K562 (cell line): ENCODE data around the gene USPL1. TPM values are rescaled to one million over a fixed set of nuclear protein-coding genes. Genes with fewer than 3 reads are reported as not detected.
A peak's percentile ranks its signal among the peaks of the same experiment; 100 is the strongest.

Source experiments
- BCOR ChIP-seq: fragments of 450-650 bp; IDR thresholded peaks from 2 replicates; pipeline ENCODE4 v1.6.1; 2016
- CBFA2T3 ChIP-seq: fragments of 450-650 bp; IDR thresholded peaks from 2 replicates; pipeline ENCODE4 v1.6.1; 2017
- CXXC5 ChIP-seq: fragments of 250-450 bp; sonication (Bioruptor Pico); IDR thresholded peaks from 2 replicates; pipeline ENCODE4 v1.8.0; 2022; ENCODE audit warnings: inconsistent platforms, mild to moderate bottlenecking, moderate library complexity
- DIDO1 ChIP-seq: fragments of 450-650 bp; IDR thresholded peaks from 2 replicates; pipeline ENCODE4 v1.6.1; 2016; ENCODE audit warnings: low read depth, missing biosample characterization, missing genetic modification characterization
- GATA2 ChIP-seq: sonication (generic); formaldehyde crosslinking; IDR thresholded peaks from 2 replicates; pipeline ENCODE4 v1.4.0; 2020; ENCODE audit warnings: mild to moderate bottlenecking, missing genetic modification reagents
- GATAD2B ChIP-seq: fragments of 450-650 bp; IDR thresholded peaks from 2 replicates; pipeline ENCODE4 v1.6.1; 2017; ENCODE audit warnings: mild to moderate bottlenecking, borderline replicate concordance
- HCFC1 ChIP-seq: IDR thresholded peaks from 2 replicates; pipeline ENCODE4 v1.6.1; 2012; ENCODE audit warnings: low read depth, low read length, improper control_type of control experiment
- KDM2B ChIP-seq: fragments of 250-450 bp; sonication (Bioruptor Pico); IDR thresholded peaks from 2 replicates; pipeline ENCODE4 v1.8.0; 2021; ENCODE audit warnings: mild to moderate bottlenecking, moderate library complexity
- KDM5B ChIP-seq: fragments of 200-600 bp; sonication (generic); IDR thresholded peaks from 2 replicates; pipeline ENCODE4 v1.6.1; 2012; ENCODE audit warnings: low read depth, mild to moderate bottlenecking, moderate library complexity, low read length, control low read depth, inconsistent platforms; ENCODE audit not compliant: insufficient replicate concordance
- LEF1 ChIP-seq: fragments of 450-650 bp; IDR thresholded peaks from 2 replicates; pipeline ENCODE4 v1.6.1; 2016; ENCODE audit warnings: mild to moderate bottlenecking
- NCOR1 ChIP-seq: fragments of 450-650 bp; IDR thresholded peaks from 2 replicates; pipeline ENCODE4 v1.6.1; 2016; ENCODE audit warnings: mild to moderate bottlenecking, moderate library complexity
- PKNOX1 ChIP-seq: fragments of 450-650 bp; IDR thresholded peaks from 2 replicates; pipeline ENCODE4 v1.6.1; 2016
- SETDB1 ChIP-seq: IDR thresholded peaks from one replicate; pipeline ENCODE4 v1.6.1; 2012; ENCODE audit warnings: low read length, control low read depth, inconsistent platforms
- VEZF1 ChIP-seq: fragments of 200-800 bp; sonication (Bioruptor generic); IDR thresholded peaks from 2 replicates; pipeline ENCODE4 v1.6.1; 2017; ENCODE audit warnings: missing genetic modification characterization, missing compliant biosample characterization
- ZBTB5 ChIP-seq: fragments of 450-650 bp; IDR thresholded peaks from 2 replicates; pipeline ENCODE4 v1.6.1; 2017; ENCODE audit warnings: antibody characterized with exemption
- ZEB2 ChIP-seq: fragments of 450-650 bp; IDR thresholded peaks from 2 replicates; pipeline ENCODE4 v1.6.1; 2016
- ZNF12 ChIP-seq: sonication (generic); formaldehyde crosslinking; IDR thresholded peaks from 2 replicates; pipeline ENCODE4 v1.4.0; 2020; ENCODE audit warnings: mild to moderate bottlenecking, missing genetic modification reagents
- ZNF445 ChIP-seq: fragments of 250-450 bp; sonication (Bioruptor Pico); IDR thresholded peaks from 2 replicates; pipeline ENCODE4 v1.4.0; 2020; ENCODE audit warnings: low read depth, mild to moderate bottlenecking, moderate library complexity
- ZSCAN29 ChIP-seq: fragments of 450-650 bp; IDR thresholded peaks from 2 replicates; pipeline ENCODE4 v1.6.1; 2017
- polyA plus RNA-seq, 8 experiments: library from polyadenylated mRNA; depleted of rRNA in 4 of 8; stranded (reverse) in 5 of 8; unstranded in 3 of 8; fragments of >200 nt; fragmentation: Nextera tagmentation in 2 of 8; fragmentation: Illumina TruSeq in 1 of 8; extraction: Ambion mirVana in 2 of 8; extraction: Trizol in 1 of 8; gene quantifications; 2 replicates each; pipeline versions ENCODE4 v1.2.1 to v1.2.3, GENCODE V29; 2011 to 2014; ENCODE audit warnings: inconsistent platforms in 1 of 8, missing spikeins in 1 of 8
- total RNA-seq, 7 experiments: library from RNA; depleted of rRNA in 6 of 7; stranded (reverse); fragments of >200 nt in 6 of 7; fragmentation: Illumina TruSeq in 2 of 7; extraction: Trizol in 2 of 7; gene quantifications; 2 replicates each; pipeline versions ENCODE4 v1.2.1 to v1.2.3, GENCODE V29; 2011 to 2021; ENCODE audit warnings: low replicate concordance in 1 of 7
- TF ChIP-seq, protein P1 (sequence below): fragments of 450-650 bp; formaldehyde crosslinking; IDR thresholded peaks from 2 replicates; pipeline ENCODE4 v1.4.0; 2020; ENCODE audit warnings: mild to moderate bottlenecking
- TF ChIP-seq, protein P2 (sequence below): sonication (generic); formaldehyde crosslinking; IDR thresholded peaks from 2 replicates; pipeline ENCODE4 v1.8.0; 2022; ENCODE audit warnings: mild to moderate bottlenecking, missing genetic modification reagents

Gene USPL1
- total and polyA plus RNA-seq, 9 of the 15 experiments (the other 6 are each of a cell fraction or from before 2014, with no cell fraction given), result 5.5 to 18.0 (median 12.0) TPM

GRCh38 chr13:30617315-30618185 is at the start of gene USPL1 (continued):
- TF ChIP-seq CBFA2T3 (peak; percentile 2; the same call in 1 of the 2 replicates), GATAD2B (peak; percentile 44; the same call in 1 of the 2 replicates), VEZF1 (CRISPR knock-in tag) (peak; percentile 84), BCOR (0 out of 2 replicates have a peak, but pooled peaks have one; percentile 6), ZNF445 (CRISPR knock-in tag) (no peak), LEF1 (no peak; the same call in 1 of the 2 replicates), HCFC1 (peak; percentile 85), CXXC5 (CRISPR knock-in tag) (peak; percentile 93), DIDO1 (tag) (peak; percentile 87), NCOR1 (peak; percentile 65; the same call in 1 of the 2 replicates), GATA2 (no peak), ZNF12 (CRISPR knock-in tag) (0 out of 2 replicates have a peak, but pooled peaks have one; percentile 17), SETDB1 (no peak), KDM5B (peak; percentile 58), PKNOX1 (peak; percentile 75), ZSCAN29 (no peak), ZBTB5 (no peak), ZEB2 (peak; percentile 95), KDM2B (no peak)
- TF ChIP-seq, protein P1, sequence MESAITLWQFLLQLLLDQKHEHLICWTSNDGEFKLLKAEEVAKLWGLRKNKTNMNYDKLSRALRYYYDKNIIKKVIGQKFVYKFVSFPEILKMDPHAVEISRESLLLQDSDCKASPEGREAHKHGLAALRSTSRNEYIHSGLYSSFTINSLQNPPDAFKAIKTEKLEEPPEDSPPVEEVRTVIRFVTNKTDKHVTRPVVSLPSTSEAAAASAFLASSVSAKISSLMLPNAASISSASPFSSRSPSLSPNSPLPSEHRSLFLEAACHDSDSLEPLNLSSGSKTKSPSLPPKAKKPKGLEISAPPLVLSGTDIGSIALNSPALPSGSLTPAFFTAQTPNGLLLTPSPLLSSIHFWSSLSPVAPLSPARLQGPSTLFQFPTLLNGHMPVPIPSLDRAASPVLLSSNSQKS (CRISPR knock-in tag), result no peak
- TF ChIP-seq, protein P2, sequence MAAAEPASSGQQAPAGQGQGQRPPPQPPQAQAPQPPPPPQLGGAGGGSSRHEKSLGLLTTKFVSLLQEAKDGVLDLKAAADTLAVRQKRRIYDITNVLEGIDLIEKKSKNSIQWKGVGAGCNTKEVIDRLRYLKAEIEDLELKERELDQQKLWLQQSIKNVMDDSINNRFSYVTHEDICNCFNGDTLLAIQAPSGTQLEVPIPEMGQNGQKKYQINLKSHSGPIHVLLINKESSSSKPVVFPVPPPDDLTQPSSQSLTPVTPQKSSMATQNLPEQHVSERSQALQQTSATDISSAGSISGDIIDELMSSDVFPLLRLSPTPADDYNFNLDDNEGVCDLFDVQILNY (CRISPR knock-in tag), result 0 out of 2 replicates have a peak, but pooled peaks have one; percentile 43
